Mucosa of stomach (tissue), 1 donor: Measurements from ENCODE around the gene C2orf76.

Experiments
- H3K27me3 ChIP-seq: one replicate; pipeline ENCODE4 v1.7.0; 2013; ENCODE audit warnings: mild to moderate bottlenecking, low read length; ENCODE audit not compliant: control insufficient read depth, insufficient read depth
- H3K36me3 ChIP-seq: one replicate; pipeline ENCODE4 v1.7.0; 2013; ENCODE audit warnings: low read length; ENCODE audit not compliant: control insufficient read depth, insufficient read depth
- H3K4me1 ChIP-seq: one replicate; pipeline ENCODE4 v1.7.0; 2013; ENCODE audit warnings: mild to moderate bottlenecking, low read length; ENCODE audit not compliant: control insufficient read depth, insufficient read depth
- H3K4me3 ChIP-seq: one replicate; pipeline ENCODE4 v1.7.0; 2013; ENCODE audit warnings: low read length
- H3K9ac ChIP-seq: one replicate; pipeline ENCODE4 v1.7.0; 2013; ENCODE audit warnings: mild to moderate bottlenecking, low read length, moderate library complexity
- H3K9me3 ChIP-seq: one replicate; pipeline ENCODE4 v1.7.0; 2013; ENCODE audit warnings: mild to moderate bottlenecking, low read length, moderate library complexity; ENCODE audit not compliant: control insufficient read depth
- donor health status: Pancreatic carcinoma.

C2orf76 gene

DNA sequence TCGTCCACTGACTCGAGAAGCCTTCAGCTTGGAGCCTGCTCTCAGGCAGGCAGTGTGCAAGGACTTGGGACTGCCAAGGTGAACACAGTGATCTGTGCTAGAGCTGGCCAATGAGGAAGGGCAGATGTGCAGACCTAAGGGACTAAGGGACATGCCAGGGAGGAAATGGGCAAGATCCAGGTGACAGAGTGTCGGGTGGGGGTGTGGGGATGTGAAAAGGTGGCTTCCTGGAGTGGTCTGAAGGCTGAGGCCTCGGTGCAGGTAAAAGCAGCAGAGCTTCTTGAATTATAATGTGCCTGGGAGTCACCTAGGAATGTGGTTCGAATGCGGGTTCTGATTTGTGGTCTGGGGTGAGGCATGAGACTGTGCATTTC is 101.0 kb downstream of the C2orf76 start:
- no peak overlapping the region for H3K9ac ChIP-seq
- H3K9me3 ChIP-seq = no peaks in the 10 kb centered on the region
- no peaks in the 10 kb centered on the region for H3K4me1 ChIP-seq

DNA sequence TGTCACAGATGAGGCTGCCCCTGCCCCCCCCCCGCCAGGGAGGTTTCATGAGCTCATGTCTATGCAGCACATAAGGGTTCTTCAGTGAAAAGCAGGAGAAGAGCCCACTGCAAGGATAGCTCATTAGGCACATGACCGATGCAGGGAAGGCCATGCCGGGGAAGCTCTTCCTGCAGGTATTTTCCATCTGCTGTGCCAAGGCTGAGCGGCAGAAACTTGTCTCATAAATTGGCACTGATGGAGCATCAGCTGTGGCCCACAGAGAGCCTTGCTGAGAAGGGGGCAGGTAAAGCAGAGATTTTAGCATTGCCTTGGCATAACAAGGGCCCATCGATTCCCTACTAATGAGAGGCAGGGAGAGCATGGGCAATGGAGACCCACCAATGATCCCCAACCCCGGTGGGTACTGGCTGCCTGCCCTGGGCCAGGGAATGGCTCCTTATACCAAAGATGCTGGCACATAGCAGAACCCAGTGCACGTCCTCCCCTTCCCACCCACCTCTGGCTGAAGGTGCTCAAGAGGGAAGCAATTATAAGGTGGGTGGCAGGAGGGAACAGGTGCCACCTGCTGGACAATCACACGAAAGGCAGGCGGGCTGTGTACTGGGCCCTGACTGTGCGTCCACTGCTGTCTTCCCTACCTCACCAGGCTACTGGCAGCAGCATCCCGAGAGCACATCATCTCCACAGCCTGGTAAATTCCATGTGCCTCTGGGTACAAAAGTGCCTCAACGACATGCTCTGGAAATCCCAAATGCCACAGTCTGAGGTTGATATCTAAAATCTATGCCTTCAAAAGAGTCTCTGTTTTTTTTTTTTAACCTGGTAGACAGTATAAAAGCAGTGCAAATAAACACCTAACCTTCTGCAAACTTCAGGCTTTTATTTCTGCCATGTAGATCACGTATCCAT is 101.6 kb downstream of the C2orf76 start:
- Histone ChIP-seq H3K36me3 (no peaks in the 10 kb centered on the region), H3K9ac (no peak overlapping the region), H3K4me3 (no peak overlapping the region), H3K27me3 (no peaks in the 10 kb centered on the region), H3K9me3 (no peaks in the 10 kb centered on the region), H3K4me1 (no peaks in the 10 kb centered on the region)

More for the DNA sequence above, 101.0 kb downstream of the C2orf76 start:
- H3K4me3 ChIP-seq = no peak overlapping the region
- no peaks in the 10 kb centered on the region for H3K36me3 ChIP-seq
- H3K27me3 ChIP-seq = no peaks in the 10 kb centered on the region

DNA sequence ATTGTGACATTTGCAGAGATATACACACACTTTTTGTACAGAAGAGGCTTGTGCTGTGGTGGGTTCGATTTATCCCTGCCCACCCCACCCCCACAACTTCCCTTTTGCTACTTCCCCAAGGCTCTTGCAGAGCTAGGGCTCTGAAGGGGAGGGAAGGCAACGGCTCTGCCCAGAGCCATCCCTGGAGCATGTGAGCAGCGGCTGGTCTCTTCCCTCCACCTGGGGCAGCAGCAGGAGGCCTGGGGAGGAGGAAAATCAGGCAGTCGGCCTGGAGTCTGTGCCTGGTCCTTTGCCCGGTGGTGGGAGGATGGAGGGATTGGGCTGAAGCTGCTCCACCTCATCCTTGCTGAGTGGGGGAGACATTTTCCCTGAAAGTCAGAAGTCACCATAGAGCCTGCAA is 103.0 kb downstream of the C2orf76 start:
- Histone ChIP-seq H3K9me3 (no peaks in the 10 kb centered on the region), H3K36me3 (no peaks in the 10 kb centered on the region), H3K27me3 (no peaks in the 10 kb centered on the region), H3K9ac (no peak overlapping the region), H3K4me3 (no peak overlapping the region), H3K4me1 (no peaks in the 10 kb centered on the region)

DNA sequence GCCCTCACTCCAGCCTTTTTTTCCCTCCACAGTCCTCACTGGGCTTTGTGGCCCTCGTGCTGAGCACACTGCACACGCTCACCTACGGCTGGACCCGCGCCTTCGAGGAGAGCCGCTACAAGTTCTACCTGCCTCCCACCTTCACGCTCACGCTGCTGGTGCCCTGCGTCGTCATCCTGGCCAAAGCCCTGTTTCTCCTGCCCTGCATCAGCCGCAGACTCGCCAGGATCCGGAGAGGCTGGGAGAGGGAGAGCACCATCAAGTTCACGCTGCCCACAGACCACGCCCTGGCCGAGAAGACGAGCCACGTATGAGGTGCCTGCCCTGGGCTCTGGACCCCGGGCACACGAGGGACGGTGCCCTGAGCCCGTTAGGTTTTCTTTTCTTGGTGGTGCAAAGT is 103.6 kb downstream of the C2orf76 start:
- Histone ChIP-seq H3K4me1 (no peaks in the 10 kb centered on the region), H3K9ac (no peak overlapping the region), H3K36me3 (no peaks in the 10 kb centered on the region), H3K9me3 (no peaks in the 10 kb centered on the region), H3K4me3 (no peak overlapping the region), H3K27me3 (no peaks in the 10 kb centered on the region)

DNA sequence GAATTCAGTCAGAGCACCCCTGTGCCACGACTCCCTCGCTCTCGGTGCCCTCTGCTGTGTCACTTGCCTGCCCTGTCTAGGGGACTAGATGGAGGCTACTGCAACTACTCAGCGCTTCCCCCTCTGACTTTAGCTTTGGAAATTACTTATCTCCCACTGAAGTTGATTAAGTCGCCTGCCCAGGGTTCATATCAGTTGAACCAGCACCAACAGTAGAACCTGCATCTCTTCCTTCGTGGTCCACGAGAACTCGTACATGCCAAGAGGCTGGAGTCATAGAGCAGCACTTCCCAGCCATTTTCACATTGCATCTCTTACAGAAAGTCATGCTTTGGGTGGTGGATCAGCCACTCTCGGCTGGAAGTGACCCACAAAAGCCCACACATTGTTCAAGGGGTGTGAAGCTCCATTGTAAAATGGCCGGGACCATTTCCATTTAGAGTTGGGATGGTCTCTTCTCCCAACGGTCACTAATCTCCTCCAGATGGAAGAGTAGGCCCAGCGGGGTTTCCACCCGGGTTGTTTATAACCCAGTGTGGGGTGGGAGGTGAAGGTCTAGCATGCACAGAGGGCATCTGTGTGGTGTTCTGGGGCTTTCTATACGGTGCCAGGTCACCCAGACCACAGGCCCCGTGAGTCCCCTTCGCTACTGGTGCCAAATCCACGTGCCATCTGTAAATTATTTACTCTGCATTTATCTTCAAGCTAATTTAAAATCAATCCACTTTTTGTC is 105.0 kb downstream of the C2orf76 start:
- Histone ChIP-seq H3K4me1 (no peaks in the 10 kb centered on the region), H3K9me3 (no peaks in the 10 kb centered on the region), H3K36me3 (no peaks in the 10 kb centered on the region), H3K27me3 (no peaks in the 10 kb centered on the region), H3K4me3 (no peak overlapping the region), H3K9ac (no peak overlapping the region)

DNA sequence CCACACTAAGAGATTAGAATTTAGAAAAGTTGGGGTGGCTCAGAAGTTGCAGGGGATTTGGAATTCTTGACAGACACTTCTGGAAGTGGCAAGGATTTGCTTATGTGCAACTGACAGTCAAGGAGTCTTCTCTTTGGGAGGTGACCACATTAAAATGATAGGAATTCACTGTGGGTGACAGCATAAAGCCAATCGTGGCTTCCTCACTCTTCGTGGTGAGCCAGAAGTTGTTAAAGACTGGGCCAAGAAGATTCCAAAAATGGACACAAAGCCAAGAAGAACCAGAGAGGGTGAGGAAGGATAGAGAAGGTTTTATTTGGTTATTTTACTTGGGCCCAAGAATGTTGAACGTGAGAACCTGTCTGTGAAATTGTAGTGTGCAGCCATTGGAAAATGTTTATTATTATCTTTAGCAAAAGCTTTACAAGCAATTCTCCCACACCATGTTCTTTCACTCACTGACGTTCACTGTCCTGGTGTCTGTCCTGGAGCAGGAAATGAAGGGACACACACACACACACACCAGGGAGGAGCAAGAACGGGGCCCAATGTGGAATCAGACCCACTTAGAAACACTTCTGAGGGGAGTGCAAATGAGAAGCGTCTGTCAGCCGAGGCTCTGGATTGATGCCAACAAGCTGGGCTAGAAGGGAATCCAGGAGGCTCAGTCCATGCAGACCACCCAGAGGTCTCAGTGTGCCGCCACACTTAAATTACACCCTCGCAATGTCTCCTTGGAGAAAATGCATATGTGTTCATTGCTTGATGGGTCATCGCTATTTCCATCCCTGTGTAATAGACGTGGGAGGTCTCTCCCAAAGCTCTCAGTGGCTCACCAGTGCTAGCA is 105.8 kb downstream of the C2orf76 start:
- Histone ChIP-seq H3K9ac (no peak overlapping the region), H3K9me3 (no peaks in the 10 kb centered on the region), H3K4me1 (no peaks in the 10 kb centered on the region), H3K27me3 (no peaks in the 10 kb centered on the region), H3K4me3 (no peak overlapping the region), H3K36me3 (no peaks in the 10 kb centered on the region)

DNA sequence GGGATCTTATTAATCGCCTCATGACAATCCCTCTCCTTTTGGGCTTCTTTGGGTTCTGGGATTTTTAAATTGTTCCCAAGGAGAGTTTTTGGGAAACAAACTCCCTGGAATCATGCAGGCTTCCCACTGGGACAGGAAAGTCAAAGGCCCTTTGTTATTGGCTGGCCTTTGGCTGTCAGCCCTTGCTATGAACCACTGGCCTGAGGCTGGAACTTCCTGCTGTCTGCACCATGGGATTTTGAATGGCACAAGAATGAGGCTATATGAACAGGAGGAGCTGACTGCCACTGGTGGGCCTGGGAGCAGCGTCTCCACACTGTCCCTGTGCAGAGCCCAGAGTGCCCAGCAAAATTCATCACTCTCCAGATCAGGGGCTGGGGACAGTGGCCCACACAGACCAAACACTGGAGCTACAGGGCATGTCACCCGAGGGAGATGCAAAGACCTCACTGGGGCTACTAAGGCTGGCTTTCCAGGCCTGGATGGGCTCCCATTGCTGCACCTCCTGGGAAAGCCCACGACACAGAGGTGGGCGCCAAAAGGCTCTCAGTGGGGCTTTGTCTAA is 107.3 kb downstream of the C2orf76 start:
- H3K4me1 ChIP-seq = peaks cover 6% of the 10 kb centered on the region
- no peaks in the 10 kb centered on the region for H3K27me3 ChIP-seq
- no peaks in the 10 kb centered on the region for H3K36me3 ChIP-seq
- no peaks in the 10 kb centered on the region for H3K9me3 ChIP-seq
- H3K4me3 ChIP-seq = no peak overlapping the region
- no peak overlapping the region for H3K9ac ChIP-seq

DNA sequence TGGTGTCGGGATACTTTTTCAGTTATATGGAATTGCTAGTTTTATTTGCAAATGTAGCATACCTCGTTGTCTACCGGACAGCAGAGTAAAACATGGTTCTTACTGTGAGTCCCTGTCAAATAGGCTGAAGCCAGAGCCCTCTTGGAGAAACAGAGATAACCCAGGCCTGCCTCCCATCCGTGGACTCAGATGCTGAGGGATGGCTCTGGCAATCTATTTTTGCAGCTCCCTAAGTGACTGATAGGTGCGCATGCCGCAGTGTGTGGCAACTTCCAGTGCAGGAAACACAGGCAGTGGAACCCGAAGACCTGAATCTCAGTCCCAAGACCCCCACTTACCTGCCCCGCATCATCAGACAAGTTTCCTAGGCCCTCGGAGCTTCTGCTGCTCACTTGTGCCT is 109.4 kb downstream of the C2orf76 start:
- no peaks in the 10 kb centered on the region for H3K27me3 ChIP-seq
- H3K36me3 ChIP-seq = no peaks in the 10 kb centered on the region
- no peak overlapping the region for H3K9ac ChIP-seq
- H3K4me1 ChIP-seq = peaks cover 6% of the 10 kb centered on the region
- no peak overlapping the region for H3K4me3 ChIP-seq
- H3K9me3 ChIP-seq = no peaks in the 10 kb centered on the region

DNA sequence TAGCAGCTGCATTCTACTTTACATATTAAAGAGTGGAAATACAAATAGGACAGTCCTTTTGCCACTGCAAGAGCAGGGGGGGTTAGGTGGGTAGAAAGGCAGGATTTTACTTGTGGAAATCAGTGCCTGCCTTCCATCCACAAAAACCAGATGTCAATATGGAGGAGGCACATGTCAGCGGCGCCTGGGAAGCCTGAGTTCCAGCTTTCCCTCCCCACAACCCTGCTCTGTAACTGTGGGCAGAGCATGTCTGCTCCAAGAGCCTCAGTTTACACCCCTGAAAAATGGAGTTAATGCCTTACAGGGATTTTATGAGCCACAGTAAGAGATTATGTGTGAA is 110.1 kb downstream of the C2orf76 start:
- no peaks in the 10 kb centered on the region for H3K36me3 ChIP-seq
- H3K4me3 ChIP-seq = no peak overlapping the region
- H3K27me3 ChIP-seq = no peaks in the 10 kb centered on the region
- peaks cover 6% of the 10 kb centered on the region for H3K4me1 ChIP-seq
- H3K9me3 ChIP-seq = no peaks in the 10 kb centered on the region
- no peak overlapping the region for H3K9ac ChIP-seq

DNA sequence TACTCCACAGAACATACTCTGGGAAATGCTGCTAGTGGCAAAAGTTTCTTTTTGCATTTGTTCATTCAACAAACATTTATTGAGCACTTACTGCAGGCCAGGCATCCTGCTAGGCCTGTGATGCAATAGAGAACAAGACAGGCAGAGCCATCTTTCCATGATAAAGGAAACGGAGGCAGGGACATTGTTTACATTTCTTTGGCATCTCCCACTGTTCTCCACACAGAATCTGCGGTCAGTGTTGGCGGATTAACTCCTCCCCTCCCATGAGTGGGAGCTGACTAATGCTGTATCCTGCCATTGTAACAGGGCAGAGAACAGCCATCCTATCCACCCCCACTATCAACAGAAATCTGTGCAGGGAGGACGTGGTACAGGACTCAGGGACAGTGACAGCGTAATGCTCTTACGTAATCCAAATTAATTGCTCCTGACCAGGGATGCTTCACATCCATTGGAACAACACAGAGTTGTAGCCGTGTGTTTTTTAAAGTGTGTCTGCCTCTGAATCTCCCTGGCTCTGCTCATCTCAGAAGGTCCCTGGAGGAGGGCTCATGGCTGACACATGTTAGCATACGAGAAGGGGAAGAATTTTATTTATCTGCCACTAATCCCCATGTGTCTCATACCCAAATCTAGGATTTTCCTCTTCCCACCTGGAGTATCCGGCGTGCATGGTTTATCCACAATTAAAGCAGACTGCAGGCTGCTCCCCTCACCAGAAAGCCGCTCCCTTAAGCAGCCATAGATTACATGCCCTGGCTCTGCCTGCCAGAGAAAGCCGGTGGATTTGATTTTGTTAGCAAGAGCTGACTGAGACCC is 110.7 kb downstream of the C2orf76 start:
- Histone ChIP-seq H3K36me3 (no peaks in the 10 kb centered on the region), H3K4me1 (peaks cover 6% of the 10 kb centered on the region), H3K9ac (no peak overlapping the region), H3K4me3 (no peak overlapping the region), H3K9me3 (no peaks in the 10 kb centered on the region), H3K27me3 (no peaks in the 10 kb centered on the region)

DNA sequence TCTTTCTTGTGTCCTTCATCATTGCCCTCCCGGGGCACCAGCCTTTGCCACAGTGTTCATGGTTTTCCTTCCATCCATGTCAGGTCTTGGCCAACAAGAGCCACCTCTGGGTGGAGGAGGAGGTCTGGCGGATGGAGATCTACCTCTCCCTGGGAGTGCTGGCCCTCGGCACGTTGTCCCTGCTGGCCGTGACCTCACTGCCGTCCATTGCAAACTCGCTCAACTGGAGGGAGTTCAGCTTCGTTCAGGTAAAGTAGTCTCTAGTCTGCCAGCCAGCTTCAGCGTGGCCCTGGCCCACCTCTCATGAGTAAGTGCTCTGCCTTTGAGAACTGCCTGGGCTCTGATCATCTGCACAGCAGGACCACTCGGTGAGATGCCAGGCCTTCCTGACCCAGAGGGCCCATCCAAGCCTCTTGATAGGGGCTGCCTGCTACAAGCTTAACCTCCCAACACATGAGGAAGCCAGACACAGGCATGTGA is 112.0 kb downstream of the C2orf76 start:
- Histone ChIP-seq H3K9me3 (no peaks in the 10 kb centered on the region), H3K36me3 (no peaks in the 10 kb centered on the region), H3K4me3 (no peak overlapping the region), H3K9ac (no peak overlapping the region), H3K4me1 (peaks cover 6% of the 10 kb centered on the region), H3K27me3 (no peaks in the 10 kb centered on the region)
